A673 (cell line): ENCODE measurements around the gene CEP126. TPM values are rescaled to one million over a fixed set of nuclear protein-coding genes. Genes with fewer than 3 reads are reported as not detected.

Experiments used
- Bru-seq: library from RNA; stranded (reverse); fragments of 400-500 nt; gene quantifications from one replicate; lab custom pipeline; 2021; lab: Mats Ljungman, UMichigan
- BruChase-seq, 2 experiments: library from RNA; stranded (reverse); fragments of 400-500 nt; gene quantifications; one replicate each; lab custom pipeline; 2021; lab: Mats Ljungman, UMichigan
- BruUV-seq: library from RNA; stranded (reverse); fragments of 400-500 nt; replicated peaks from 2 replicates; lab custom pipeline; 2021; lab: Mats Ljungman, UMichigan
- CTCF ChIA-PET: fragments of 300-600 bp; sonication (Branson Sonifier 250); formaldehyde crosslinking; loops from one replicate; lab custom pipeline; 2022; ENCODE audit warnings: antibody characterized with exemption; lab: Charles Lee
- POLR2A ChIA-PET: fragments of 300-600 bp; sonication (Branson Sonifier 250); formaldehyde crosslinking; loops from one replicate; lab custom pipeline; 2022; ENCODE audit warnings: antibody characterized with exemption; ENCODE audit not compliant: low non-redundant PET; lab: Charles Lee
- DNase-seq: peaks from one replicate; pipeline ENCODE4 v3.0.0-alpha.2; 2015; ENCODE audit warnings: low spot score
- H3K27ac ChIP-seq: fragments of 200-600 bp; sonication (generic); 2 replicates; pipeline ENCODE4 v1.5.1; 2016; ENCODE audit warnings: mixed run types, low read depth, mild to moderate bottlenecking, mixed read lengths, antibody characterized with exemption, low read length; ENCODE audit not compliant: poor library complexity, severe bottlenecking
- H3K27me3 ChIP-seq: fragments of 200-600 bp; sonication (generic); replicated peaks from 2 replicates; pipeline ENCODE4 v1.6.1; 2017; ENCODE audit warnings: mixed run types, low read depth, mild to moderate bottlenecking, mixed read lengths, antibody characterized with exemption, low read length; ENCODE audit not compliant: insufficient read depth, poor library complexity
- H3K36me3 ChIP-seq: fragments of 200-600 bp; sonication (generic); 2 replicates; pipeline ENCODE4 v1.6.1; 2016; ENCODE audit warnings: mixed run types, mild to moderate bottlenecking, mixed read lengths, antibody characterized with exemption, low read length; ENCODE audit not compliant: insufficient read depth, poor library complexity, severe bottlenecking
- H3K4me1 ChIP-seq: fragments of 200-600 bp; sonication (generic); 2 replicates; pipeline ENCODE4 v1.6.1; 2017; ENCODE audit warnings: mixed run types, mild to moderate bottlenecking, mixed read lengths, antibody characterized with exemption, low read length; ENCODE audit not compliant: insufficient read depth, poor library complexity, severe bottlenecking
- H3K4me3 ChIP-seq: fragments of 200-600 bp; sonication (generic); 2 replicates; pipeline ENCODE4 v1.5.1; 2016; ENCODE audit warnings: low read depth, mixed run types, mild to moderate bottlenecking, mixed read lengths, low read length; ENCODE audit not compliant: poor library complexity, severe bottlenecking
- H3K9me3 ChIP-seq: fragments of 200-600 bp; sonication (generic); 2 replicates; pipeline ENCODE4 v1.6.1; 2016; ENCODE audit warnings: mixed run types, low read depth, mild to moderate bottlenecking, mixed read lengths, antibody characterized with exemption, low read length; ENCODE audit not compliant: poor library complexity, severe bottlenecking
- CTCF ChIP-seq: fragments of 300-800, 200-600 bp; sonication (generic); conservative IDR thresholded peaks from 2 replicates; pipeline ENCODE4 v1.5.1; 2017; ENCODE audit warnings: low read depth, mild to moderate bottlenecking, antibody characterized with exemption, low read length, moderate library complexity, mixed read lengths
- EZH2 ChIP-seq: fragments of 200-600 bp; sonication (generic); IDR thresholded peaks from 2 replicates; pipeline ENCODE4 v1.6.1; 2017; ENCODE audit warnings: borderline replicate concordance, low read depth, mild to moderate bottlenecking, mixed read lengths, antibody characterized with exemption, low read length; ENCODE audit not compliant: poor library complexity, severe bottlenecking
- intact Hi-C: fragments of 100-400 bp; cut with micrococcal nuclease; formaldehyde crosslinking; loops from one replicate; pipeline ENCODE4 v1.10.0; 2022; ENCODE audit not compliant: unreplicated experiment
- long read RNA-seq: library from polyadenylated mRNA; stranded (forward); transcript quantifications from one replicate; pipeline ENCODE4 v2.0.0, GENCODE V29; 2022
- total RNA-seq: library from RNA; stranded (reverse); gene quantifications from 2 replicates; pipeline ENCODE4 v1.2.3, GENCODE V29; 2021

CEP126 gene
- total RNA-seq (2.3 and 3.1 TPM in 2 replicates), Bru-seq, nascent RNA (percentile 52 among the genes with signal in this experiment), BruChase-seq, experiment 1, labeled RNA remaining after a 2-hour chase (percentile 54 among the genes with signal in this experiment), BruChase-seq, experiment 2, labeled RNA remaining after a 6-hour chase (percentile 47 among the genes with signal in this experiment)
- long read RNA-seq, full-length matches to known transcripts = 2 of 9 reads
- long read RNA-seq, partial matches to known transcripts = 2 of 9 reads
- long read RNA-seq, other reads (novel, unspliced or antisense) = 5 of 9 reads

GRCh38 chr11:101914738-101915426 is at the start of gene CEP126:
CEP126 (plus strand) TSS chr11:101915010; CDS start chr11:101915285, 275 bp downstream.
- Histone ChIP-seq H3K4me3 (peak within 1 kb of the TSS; percentile 82), H3K27ac (peak within 1 kb of the TSS; percentile 53), H3K36me3 (no peaks in the 10 kb centered on the region), H3K4me1 (peaks cover 18% of the 10 kb centered on the region), H3K27me3 (no peaks in the 10 kb centered on the region), H3K9me3 (no peaks in the 10 kb centered on the region)
- DNase-seq = peak; percentile 97
- TF ChIP-seq CTCF = peak; percentile 56
- TF ChIP-seq EZH2 = no peak
- intact Hi-C loops = no loop called here
- BruUV-seq = no TSS peak
- POLR2A ChIA-PET = interaction anchor here (0.6 kb wide), 1 partner anchor 28 kb away, joined by 3 read pairs; no protein-coding TSS in a partner anchor
- CTCF ChIA-PET = interaction anchor here (0.6 to 1.0 kb wide), 2 partner anchors 93 to 394 kb away, joined by 3 to 8 read pairs; no protein-coding TSS in a partner anchor

- Histone ChIP-seq H3K27me3 (no peaks in the 10 kb centered on the region), H3K4me3 (no peak overlapping the region), H3K9me3 (peaks cover 4% of the 10 kb centered on the region), H3K27ac (no peak overlapping the region), H3K4me1 (peaks cover 10% of the 10 kb centered on the region), H3K36me3 (no peaks in the 10 kb centered on the region)
- intact Hi-C loops = loop anchor here (10.0 kb wide), 2 partner anchors 628 to 748 kb away; no protein-coding TSS in a partner anchor
- no peak for DNase-seq
- ChIA-PET CTCF (no interaction called here), POLR2A (no interaction called here)
- no peak for TF ChIP-seq CTCF
- no peak for TF ChIP-seq EZH2
- no TSS peak for BruUV-seq
These were observed 48.0 kb upstream of the CEP126 start for GRCh38 chr11:101866619-101867491.

GRCh38 chr11:101867951-101868350 is 46.9 kb upstream of the CEP126 start:
- TF ChIP-seq EZH2 (no peak), CTCF (no peak)
- Histone ChIP-seq H3K27me3 (no peaks in the 10 kb centered on the region), H3K4me1 (peaks cover 14% of the 10 kb centered on the region), H3K4me3 (no peak overlapping the region), H3K27ac (no peak overlapping the region), H3K36me3 (no peaks in the 10 kb centered on the region), H3K9me3 (peaks cover 4% of the 10 kb centered on the region)
- no peak for DNase-seq
- ChIA-PET CTCF (interaction anchor here (0.9 kb wide), 1 partner anchor 12 kb away, joined by 3 read pairs; no protein-coding TSS in a partner anchor), POLR2A (no interaction called here)
- intact Hi-C loops = loop anchor here (10.0 kb wide), 2 partner anchors 627 to 747 kb away; no protein-coding TSS in a partner anchor
- no TSS peak for BruUV-seq
